ENCODE measurements around the gene HK1. TPM values are rescaled to one million over a fixed set of nuclear protein-coding genes. Genes with fewer than 3 reads are reported as not detected.

HK1 gene
- total and polyA plus RNA-seq, 2 of the 13 experiments (the other 11 are each of a cell fraction or from before 2014, with no cell fraction given), result 0.29 to 1.5 TPM

GRCh38 chr10:69306421-69306820 lies 28.1 kb downstream of the HK1 start:
- WGBS (ENCODE audit: low lambda C conversion rate), result 53% methylated on average over 2 of the region's 2 CpGs
- no peak for ATAC-seq
- in situ Hi-C loops (cut with HindIII; ENCODE audit: extremely low pct_ligation_motif_present, low pct_unique_long_range_greater_than_20kb) (no loop called here), intact Hi-C loops (cut with micrococcal nuclease; ENCODE audit: unreplicated experiment) (no loop called here)
- Histone ChIP-seq H2AFZ (ENCODE audit: low read length) (no peak overlapping the region), H3K27me3 (ENCODE audit: control insufficient read depth in 1 of 2, insufficient read depth in 2 of 2, low read length in 2 of 2) (peaks cover 2 to 30% of the 10 kb centered on the region in 2 experiments), H3K36me3 (replicated peaks in 1 of 2; ENCODE audit: control insufficient read depth in 1 of 2, insufficient read depth in 2 of 2, low read length in 2 of 2) (no peaks in the 10 kb centered on the region), H3K9ac (ENCODE audit: insufficient read depth, low read depth, low read length) (no peak overlapping the region), H3K4me3 (replicated peaks in 1 of 3; ENCODE audit: insufficient read depth in 1 of 3, low read depth in 2 of 3, low read length in 3 of 3) (no peak overlapping the region), H4K20me1 (ENCODE audit: insufficient read depth, low read length) (no peaks in the 10 kb centered on the region), H3K9me3 (ENCODE audit: low read length) (no peaks in the 10 kb centered on the region), H3K4me1 (ENCODE audit: insufficient read depth, low read length) (0 out of 2 replicates have a peak, but pooled peaks cover 9% of the 10 kb centered on the region), H3K27ac (ENCODE audit: extremely low read length, insufficient read depth, low read length) (no peak overlapping the region), H3K79me2 (ENCODE audit: insufficient read depth, low read length) (no peaks in the 10 kb centered on the region), H3K4me2 (ENCODE audit: low read depth, low read length) (no peak overlapping the region)
- ChIA-PET POLR2A (no interaction called here), CTCF (ENCODE audit: low intra/inter-chr PET ratio, low total read pairs) (no interaction called here)
- DNase-seq (ENCODE audit: low spot score), result no peak
- BruUV-seq (replicated peaks), result no TSS peak
- no peak for FAIRE-seq
- TF ChIP-seq RNF219 (CRISPR knock-in tag; IDR thresholded peaks at IDR 0.05), result no peak
- no peak for TF ChIP-seq ARNT2 (CRISPR knock-in tag; IDR thresholded peaks at IDR 0.05; ENCODE audit: low read depth)
- no peak for TF ChIP-seq SATB2 (CRISPR knock-in tag; IDR thresholded peaks at IDR 0.05)
- no peak for TF ChIP-seq TAF1 (CRISPR knock-in tag; IDR thresholded peaks at IDR 0.05)
- TF ChIP-seq TEF (CRISPR knock-in tag; IDR thresholded peaks at IDR 0.05), result no peak
- TF ChIP-seq HCFC1 (IDR thresholded peaks at IDR 0.05; ENCODE audit: low read depth, low read length), result no peak
- no peak for TF ChIP-seq ZMYM2 (CRISPR knock-in tag; IDR thresholded peaks at IDR 0.05)
- no peak for TF ChIP-seq DR1 (CRISPR knock-in tag; IDR thresholded peaks at IDR 0.05)
- TF ChIP-seq HES4 (CRISPR knock-in tag; IDR thresholded peaks at IDR 0.05; ENCODE audit: borderline replicate concordance), result no peak
- no peak for TF ChIP-seq ZNF670 (CRISPR knock-in tag; IDR thresholded peaks at IDR 0.05; ENCODE audit: borderline replicate concordance)
- no peak for TF ChIP-seq ZNF552 (CRISPR knock-in tag; IDR thresholded peaks at IDR 0.05; ENCODE audit: borderline replicate concordance)
- no peak for TF ChIP-seq ATM (IDR thresholded peaks at IDR 0.05; ENCODE audit: borderline replicate concordance)
- TF ChIP-seq PBX3 (CRISPR knock-in tag; IDR thresholded peaks at IDR 0.05; ENCODE audit: borderline replicate concordance), result no peak

Data from HepG2 (cell line).